HuH-7.5 (cell line): Measurements from ENCODE around the gene CDCA4.
A peak's percentile ranks its signal among the peaks of the same experiment; 100 is the strongest.
"Not testable (repeated sequence)": the region's sequence is repeated elsewhere in the genome, so short reads cannot be mapped to it uniquely, and the experiment has no call there.

Experiments
- DNase-seq: peaks from one replicate; pipeline ENCODE4 v3.0.0; 2011; ENCODE audit warnings: low spot score

The CDCA4 gene

GRCh38 chr14:105033412-105033900 lies 12.6 kb upstream of the CDCA4 start:
- not testable (repeated sequence) for DNase-seq

GRCh38 chr14:105032451-105032901 lies 11.6 kb upstream of the CDCA4 start:
- DNase-seq: not testable (repeated sequence)

GRCh38 chr14:105030836-105031396 lies 10.0 kb upstream of the CDCA4 start:
- DNase-seq: no peak

DNA sequence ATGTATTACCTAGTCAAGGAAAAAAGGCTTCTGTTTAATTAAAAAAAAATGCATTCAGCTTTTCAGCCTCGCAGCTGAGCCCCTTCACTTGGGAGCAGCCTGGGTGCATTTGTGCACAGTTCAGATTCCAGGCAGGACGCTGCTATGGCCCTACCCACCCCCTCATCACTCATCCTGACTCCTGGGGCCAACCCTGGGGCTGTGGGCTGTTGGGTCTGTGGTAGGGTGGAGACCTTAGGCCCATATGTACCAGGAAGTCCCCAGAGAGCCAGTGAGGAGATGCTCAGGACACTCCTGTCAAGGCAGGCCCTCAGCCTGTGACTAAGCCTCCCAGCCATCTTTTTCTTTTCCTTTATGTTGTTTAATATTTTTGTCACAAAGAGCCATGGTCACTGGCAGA lies 9.3 kb upstream of the CDCA4 start:
- DNase-seq: no peak

DNA sequence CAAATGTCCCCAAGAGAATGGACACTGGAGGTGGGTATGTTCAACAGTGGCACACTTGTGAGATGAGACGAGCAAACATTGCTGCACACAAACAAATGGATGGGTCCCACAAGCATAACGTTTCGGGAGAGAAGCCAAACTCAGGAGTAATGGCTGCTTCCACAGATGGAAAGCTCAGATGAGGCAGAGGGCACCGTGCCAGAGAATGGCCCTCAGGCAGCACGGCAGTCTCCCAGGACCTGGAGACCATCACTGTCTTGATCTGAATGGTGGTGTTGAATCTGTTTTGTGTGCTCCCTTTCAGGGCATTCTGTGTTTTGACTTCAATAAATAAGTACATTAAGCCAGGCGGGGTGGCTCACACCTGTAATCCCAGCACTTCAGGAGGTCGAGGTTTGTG lies 8.5 kb upstream of the CDCA4 start:
- no peak for DNase-seq

GRCh38 chr14:105028251-105028927 lies 7.5 kb upstream of the CDCA4 start:
- DNase-seq: no peak

DNA sequence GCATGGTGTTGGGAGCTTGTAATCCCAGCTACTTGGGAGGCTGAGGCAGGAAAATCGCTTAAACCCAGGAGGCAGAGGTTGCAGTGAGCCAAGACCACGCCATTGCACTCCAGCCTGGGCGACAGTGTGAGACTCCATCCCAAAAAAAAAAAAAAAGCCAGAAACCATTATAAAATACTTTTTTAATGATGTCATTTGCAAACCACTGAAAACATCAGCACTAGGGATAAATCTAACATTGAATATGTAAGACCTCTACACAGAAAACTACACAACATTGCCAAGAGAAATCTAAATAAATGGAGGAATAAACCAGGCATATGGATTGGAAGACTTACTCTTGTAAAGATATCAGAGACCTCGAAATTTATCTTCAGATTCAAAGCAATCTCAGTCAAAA lies 6.8 kb upstream of the CDCA4 start:
- DNase-seq: not testable (repeated sequence)

GRCh38 chr14:105026802-105027563 lies 6.1 kb upstream of the CDCA4 start:
- DNase-seq: no peak

DNA sequence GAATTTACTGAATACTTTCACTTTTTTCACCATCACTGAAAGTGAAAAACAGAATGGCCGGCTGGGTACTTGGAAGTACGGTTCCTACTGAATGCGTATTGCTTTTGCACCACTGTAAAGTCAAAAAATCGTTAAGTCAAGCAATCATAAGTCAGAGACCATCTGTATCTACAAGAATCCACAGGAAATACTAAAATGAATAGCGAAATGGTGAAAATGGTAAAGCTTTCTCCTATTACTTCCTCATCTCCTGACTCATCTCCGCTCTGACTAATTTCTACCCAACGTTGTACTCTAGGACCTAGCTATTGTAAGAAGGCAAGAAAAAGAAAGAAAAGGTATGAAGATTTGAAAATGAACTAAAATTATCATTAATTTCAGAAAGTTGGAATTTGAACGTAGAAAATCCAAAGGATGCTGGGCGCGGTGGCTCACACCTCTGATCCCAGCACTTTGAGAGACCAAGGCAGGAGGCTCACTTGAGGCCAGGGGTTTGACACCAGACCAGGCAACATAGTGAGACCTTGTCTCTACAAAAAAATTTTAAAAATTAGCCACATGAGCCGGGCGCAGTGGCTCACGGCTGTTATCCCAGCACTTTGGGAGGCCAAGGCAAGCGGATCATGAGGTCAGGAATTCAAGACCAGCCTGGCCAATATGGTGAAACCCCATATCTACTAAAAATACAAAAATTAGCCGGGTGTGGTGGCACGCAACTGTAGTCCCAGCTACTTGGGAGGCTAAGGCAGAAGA lies 5.3 kb upstream of the CDCA4 start:
- no peak for DNase-seq

- no peak for DNase-seq
Measured at GRCh38 chr14:105025429-105025828, 4.5 kb upstream of the CDCA4 start.

DNA sequence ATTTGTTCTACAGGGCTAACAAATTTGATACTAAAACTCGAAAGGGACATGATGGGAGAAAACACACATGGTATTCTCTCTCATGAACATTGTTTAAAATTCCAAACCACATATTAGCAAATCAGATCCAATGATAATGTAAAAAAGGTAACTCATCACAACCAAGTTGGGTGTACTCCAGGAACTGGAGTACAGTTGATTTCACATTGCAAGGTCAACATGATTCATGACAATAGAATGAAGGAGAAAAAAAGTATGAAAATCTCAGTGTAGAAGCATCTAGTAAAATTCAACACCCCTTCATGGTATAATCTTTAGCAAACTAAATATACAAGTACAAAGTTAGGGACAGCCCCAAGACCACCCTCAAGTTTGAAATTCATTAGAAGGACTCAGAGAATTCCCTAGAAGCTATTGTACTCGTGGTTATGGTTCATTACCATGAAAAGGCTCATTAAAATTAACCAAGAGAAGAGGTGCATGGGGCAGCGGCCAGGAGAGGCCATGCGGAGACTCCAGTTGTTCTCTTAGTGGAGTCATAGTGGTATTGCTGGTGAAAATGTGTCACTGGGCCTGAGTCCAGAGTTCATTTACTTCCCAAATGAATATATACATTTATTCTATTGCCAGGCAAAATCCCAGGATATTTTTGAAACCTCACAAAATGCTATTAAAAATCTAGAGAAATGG lies 3.1 kb upstream of the CDCA4 start:
- no peak for DNase-seq

GRCh38 chr14:105023144-105023543 lies 2.3 kb upstream of the CDCA4 start:
- no peak for DNase-seq

GRCh38 chr14:105022276-105022670 lies 1.4 kb upstream of the CDCA4 start:
- no peak for DNase-seq

GRCh38 chr14:105021656-105022275 lies 883 bp upstream of the CDCA4 start:
- DNase-seq: peak; percentile 70

DNA sequence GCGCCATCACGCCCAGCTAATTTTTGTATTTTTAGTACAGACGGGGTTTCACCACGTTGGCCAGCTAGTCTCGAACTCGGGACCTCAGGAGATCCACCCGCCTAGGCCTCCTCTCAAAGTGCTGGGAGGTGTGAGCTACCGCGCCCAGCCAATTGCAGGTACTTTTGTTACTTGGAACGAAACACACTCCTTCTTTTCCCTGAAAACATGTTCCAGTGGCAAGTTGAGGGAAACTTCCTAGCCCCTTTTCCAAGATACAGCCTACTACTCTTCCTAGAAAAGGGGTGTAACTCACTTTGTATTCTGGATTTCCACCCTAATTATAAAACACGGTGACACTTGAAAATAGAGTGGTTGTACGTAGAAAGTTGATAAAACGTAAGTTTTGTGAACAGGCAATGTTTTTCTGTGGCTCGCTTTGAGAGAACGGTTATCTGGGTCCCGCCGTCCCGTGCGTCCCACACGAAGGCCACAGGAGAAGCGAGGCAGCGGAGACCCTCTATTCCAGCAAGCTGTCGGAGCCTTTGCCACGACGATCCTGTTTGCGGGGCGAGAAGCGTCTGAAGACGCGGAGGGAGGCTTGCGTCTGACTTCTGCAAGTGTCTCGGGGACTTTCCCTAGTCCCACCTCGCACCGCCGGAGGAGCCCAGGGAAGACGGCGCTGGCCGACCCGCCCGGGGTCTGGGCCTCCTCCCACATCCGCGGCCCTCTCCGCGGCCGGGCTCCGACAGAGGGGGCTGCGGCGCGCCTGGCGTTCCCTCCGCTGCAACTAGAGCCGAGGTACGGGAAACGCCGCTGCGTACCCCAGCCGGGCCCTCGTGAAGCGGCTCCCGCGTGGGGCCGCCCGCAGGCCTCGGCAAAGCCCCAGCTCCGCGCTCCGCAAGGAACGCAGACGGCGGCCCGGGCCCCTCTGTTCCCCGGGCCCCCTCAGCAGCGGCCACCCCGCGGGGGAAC lies 745 bp downstream of the CDCA4 start:
- no peak for DNase-seq

GRCh38 chr14:105018414-105018813 lies 2.5 kb downstream of the CDCA4 start:
- DNase-seq: no peak

DNA sequence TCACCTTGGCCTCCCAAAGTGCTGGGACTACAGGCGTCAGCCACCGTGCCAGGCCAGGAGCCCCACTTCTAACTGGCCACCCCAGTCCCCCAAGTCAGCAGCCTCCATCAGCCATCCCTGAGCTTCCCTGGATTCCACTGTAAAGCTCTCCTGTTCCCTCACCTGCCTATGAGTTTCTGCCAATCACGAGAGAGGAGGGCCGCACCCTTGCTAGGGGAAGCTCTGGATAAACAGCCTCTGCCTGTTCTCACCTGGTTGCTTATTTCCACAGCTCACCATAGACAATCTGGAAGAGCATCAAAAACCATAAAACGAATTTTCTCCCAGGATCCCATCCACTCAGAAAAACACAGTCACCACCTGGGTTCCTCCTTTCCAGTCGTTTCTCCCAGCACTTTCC lies 5.0 kb downstream of the CDCA4 start:
- no peak for DNase-seq

GRCh38 chr14:105015242-105015641 lies 5.6 kb downstream of the CDCA4 start:
- DNase-seq: no peak

DNA sequence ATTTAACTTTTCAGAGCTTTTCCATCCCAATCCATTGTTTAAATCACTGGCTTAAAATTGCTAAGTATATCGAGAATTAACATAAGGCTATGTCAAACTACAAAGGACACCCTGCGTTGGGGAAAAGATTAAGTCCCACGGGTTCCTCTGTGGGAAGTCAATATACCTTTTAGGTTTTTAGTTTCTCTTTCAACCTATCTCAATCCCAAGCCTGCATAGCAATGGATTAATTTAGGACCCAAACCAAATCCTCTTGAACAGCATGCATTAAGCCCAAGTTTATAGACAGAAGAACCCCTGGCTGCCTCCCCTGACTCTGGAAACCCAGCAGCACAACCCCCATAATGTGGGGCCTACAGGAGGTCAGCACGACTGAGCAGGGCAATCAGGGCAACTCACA lies 6.3 kb downstream of the CDCA4 start:
- DNase-seq: no peak

GRCh38 chr14:105014032-105014431 lies 6.9 kb downstream of the CDCA4 start:
- DNase-seq: no peak
